GM21390 (cell line): ENCODE data around the gene EN1.

Experiments used
- ATAC-seq: cut with Tn5 transposase; IDR thresholded peaks from one replicate; pipeline ENCODE4 v1.9.1; 2021; ENCODE audit not compliant: unreplicated experiment

Gene EN1

GRCh38 chr2:118843483-118844132 lies 3.8 kb downstream of the EN1 start:
- ATAC-seq = no peak

- ATAC-seq = no peak
Measured at GRCh38 chr2:118842661-118843482, 4.6 kb downstream of the EN1 start.

- no peak for ATAC-seq
Measured at GRCh38 chr2:118841828-118842461, 5.5 kb downstream of the EN1 start.

- ATAC-seq = no peak
Measured at GRCh38 chr2:118841450-118841827, 6.0 kb downstream of the EN1 start.

- ATAC-seq = no peak
Measured at GRCh38 chr2:118838741-118839455, 8.6 kb downstream of the EN1 start.

GRCh38 chr2:118837621-118838020 lies 9.8 kb downstream of the EN1 start:
- no peak for ATAC-seq

- ATAC-seq = no peak
Measured at GRCh38 chr2:118837067-118837466, 10.4 kb downstream of the EN1 start.

GRCh38 chr2:118836411-118836930 lies 11.0 kb downstream of the EN1 start:
- no peak for ATAC-seq

- ATAC-seq = no peak
Measured at GRCh38 chr2:118835746-118836410, 11.6 kb downstream of the EN1 start.

GRCh38 chr2:118834901-118835745 lies 12.3 kb downstream of the EN1 start:
- no peak for ATAC-seq

GRCh38 chr2:118834440-118834810 lies 13.0 kb downstream of the EN1 start:
- no peak for ATAC-seq

GRCh38 chr2:118833716-118834439 lies 13.6 kb downstream of the EN1 start:
- ATAC-seq = no peak

GRCh38 chr2:118832791-118833715 lies 14.4 kb downstream of the EN1 start:
- ATAC-seq = no peak

GRCh38 chr2:118832071-118832790 lies 15.2 kb downstream of the EN1 start:
- ATAC-seq = no peak

GRCh38 chr2:118830881-118831280 lies 16.6 kb downstream of the EN1 start:
- no peak for ATAC-seq

- no peak for ATAC-seq
Measured at GRCh38 chr2:118830118-118830517, 17.3 kb downstream of the EN1 start.

GRCh38 chr2:118826093-118826492 lies 21.4 kb downstream of the EN1 start:
- ATAC-seq = no peak
